ENCODE measurements around the gene SLC9A4. TPM values are rescaled to one million over a fixed set of nuclear protein-coding genes. Genes with fewer than 3 reads are reported as not detected.
A peak's percentile ranks its signal among the peaks of the same experiment; 100 is the strongest.

SLC9A4 gene
- total RNA-seq, 1 donor = not detected

GRCh38 chr2:102509749-102510148 is 36.7 kb downstream of the SLC9A4 start:
- DNase-seq (ENCODE audit: insufficient read length, low spot score, missing footprints) = no peak
- no peak overlapping the region for H3K27ac ChIP-seq (ENCODE audit: low read depth, low read length)

DNA sequence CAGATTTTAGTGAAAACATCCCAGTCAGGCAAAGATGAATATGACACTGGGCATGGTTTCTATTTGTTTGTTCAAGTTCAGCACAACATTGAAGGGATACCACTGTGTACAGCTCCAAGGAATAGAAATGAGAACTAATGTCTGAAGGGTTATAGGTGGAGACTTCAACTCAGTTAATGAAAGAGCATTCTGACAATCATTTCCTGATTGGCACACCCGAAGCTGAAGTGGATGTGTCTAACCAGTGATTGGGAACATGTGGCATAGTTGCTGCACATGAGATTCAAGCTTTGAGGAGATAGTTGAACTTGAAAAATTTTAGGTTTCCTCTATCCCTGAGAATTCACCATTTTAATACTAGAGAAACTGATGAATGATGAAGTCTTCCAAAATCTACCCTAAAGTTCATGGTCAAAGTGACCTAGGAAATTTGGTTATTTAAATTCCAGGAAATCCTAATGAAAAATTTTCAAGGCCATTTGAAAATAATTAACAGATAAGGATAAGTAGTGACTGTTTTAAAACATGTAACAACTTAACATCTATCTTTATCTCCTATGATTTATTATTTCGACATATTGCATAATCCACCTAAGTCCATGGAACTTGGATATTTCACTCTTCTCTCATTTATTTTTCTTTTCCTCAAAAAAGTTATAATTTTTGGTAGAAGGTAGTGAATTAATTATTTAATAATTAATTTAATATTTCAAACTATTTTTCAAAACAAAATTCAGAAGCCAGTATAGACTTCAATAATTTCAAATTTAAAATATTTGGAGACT is 38.0 kb downstream of the SLC9A4 start:
- TF ChIP-seq, protein P1, sequence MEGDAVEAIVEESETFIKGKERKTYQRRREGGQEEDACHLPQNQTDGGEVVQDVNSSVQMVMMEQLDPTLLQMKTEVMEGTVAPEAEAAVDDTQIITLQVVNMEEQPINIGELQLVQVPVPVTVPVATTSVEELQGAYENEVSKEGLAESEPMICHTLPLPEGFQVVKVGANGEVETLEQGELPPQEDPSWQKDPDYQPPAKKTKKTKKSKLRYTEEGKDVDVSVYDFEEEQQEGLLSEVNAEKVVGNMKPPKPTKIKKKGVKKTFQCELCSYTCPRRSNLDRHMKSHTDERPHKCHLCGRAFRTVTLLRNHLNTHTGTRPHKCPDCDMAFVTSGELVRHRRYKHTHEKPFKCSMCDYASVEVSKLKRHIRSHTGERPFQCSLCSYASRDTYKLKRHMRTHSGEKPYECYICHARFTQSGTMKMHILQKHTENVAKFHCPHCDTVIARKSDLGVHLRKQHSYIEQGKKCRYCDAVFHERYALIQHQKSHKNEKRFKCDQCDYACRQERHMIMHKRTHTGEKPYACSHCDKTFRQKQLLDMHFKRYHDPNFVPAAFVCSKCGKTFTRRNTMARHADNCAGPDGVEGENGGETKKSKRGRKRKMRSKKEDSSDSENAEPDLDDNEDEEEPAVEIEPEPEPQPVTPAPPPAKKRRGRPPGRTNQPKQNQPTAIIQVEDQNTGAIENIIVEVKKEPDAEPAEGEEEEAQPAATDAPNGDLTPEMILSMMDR (IDR thresholded peaks at IDR 0.05; ENCODE audit: extremely low read depth, low read depth, low read length) = no peak
- Histone ChIP-seq H4K20me1 (ENCODE audit: insufficient read depth, low read length) (no peaks in the 10 kb centered on the region), H3K4me2 (ENCODE audit: insufficient read depth, low read length) (no peak overlapping the region), H3K79me2 (ENCODE audit: insufficient read depth, low read length) (no peaks in the 10 kb centered on the region), H3K36me3 (ENCODE audit: insufficient read depth, low read length) (no peaks in the 10 kb centered on the region), H3K27ac (ENCODE audit: low read depth, low read length) (no peak overlapping the region), H3K4me3 (ENCODE audit: insufficient read depth, low read length) (no peak overlapping the region), H3K27me3 (ENCODE audit: insufficient read depth, low read length) (no peaks in the 10 kb centered on the region), H3K4me1 (ENCODE audit: insufficient read depth, low read length) (peaks cover 10% of the 10 kb centered on the region), H2AFZ (ENCODE audit: low read length) (no peak overlapping the region), H3K9me3 (ENCODE audit: low read depth, low read length) (no peaks in the 10 kb centered on the region)
- DNase-seq (ENCODE audit: insufficient read length, low spot score, missing footprints) = no peak

More at GRCh38 chr2:102509749-102510148, 36.7 kb downstream of the SLC9A4 start:
- peaks cover 10% of the 10 kb centered on the region for H3K4me1 ChIP-seq (ENCODE audit: insufficient read depth, low read length)
- no peaks in the 10 kb centered on the region for H3K9me3 ChIP-seq (ENCODE audit: low read depth, low read length)
- no peaks in the 10 kb centered on the region for H3K36me3 ChIP-seq (ENCODE audit: insufficient read depth, low read length)
- no peak overlapping the region for H3K4me2 ChIP-seq (ENCODE audit: insufficient read depth, low read length)
- H3K27me3 ChIP-seq (ENCODE audit: insufficient read depth, low read length) = no peaks in the 10 kb centered on the region
- no peak overlapping the region for H2AFZ ChIP-seq (ENCODE audit: low read length)
- no peaks in the 10 kb centered on the region for H4K20me1 ChIP-seq (ENCODE audit: insufficient read depth, low read length)
- no peak overlapping the region for H3K4me3 ChIP-seq (ENCODE audit: insufficient read depth, low read length)
- TF ChIP-seq, protein P1 (IDR thresholded peaks at IDR 0.05; ENCODE audit: extremely low read depth, low read depth, low read length) = no peak
- no peaks in the 10 kb centered on the region for H3K79me2 ChIP-seq (ENCODE audit: insufficient read depth, low read length)

GRCh38 chr2:102512161-102512560 is 39.1 kb downstream of the SLC9A4 start:
- TF ChIP-seq, protein P1 (IDR thresholded peaks at IDR 0.05; ENCODE audit: extremely low read depth, low read depth, low read length) = no peak
- H3K27me3 ChIP-seq (ENCODE audit: insufficient read depth, low read length) = no peaks in the 10 kb centered on the region
- no peak overlapping the region for H2AFZ ChIP-seq (ENCODE audit: low read length)
- H4K20me1 ChIP-seq (ENCODE audit: insufficient read depth, low read length) = no peaks in the 10 kb centered on the region
- H3K27ac ChIP-seq (ENCODE audit: low read depth, low read length) = no peak overlapping the region
- H3K4me1 ChIP-seq (ENCODE audit: insufficient read depth, low read length) = peaks cover 10% of the 10 kb centered on the region
- no peaks in the 10 kb centered on the region for H3K9me3 ChIP-seq (ENCODE audit: low read depth, low read length)
- no peak for DNase-seq (ENCODE audit: insufficient read length, low spot score, missing footprints)
- no peak overlapping the region for H3K4me2 ChIP-seq (ENCODE audit: insufficient read depth, low read length)
- no peaks in the 10 kb centered on the region for H3K79me2 ChIP-seq (ENCODE audit: insufficient read depth, low read length)
- H3K36me3 ChIP-seq (ENCODE audit: insufficient read depth, low read length) = no peaks in the 10 kb centered on the region
- H3K4me3 ChIP-seq (ENCODE audit: insufficient read depth, low read length) = no peak overlapping the region

- no peaks in the 10 kb centered on the region for H3K27me3 ChIP-seq (ENCODE audit: insufficient read depth, low read length)
- no peak overlapping the region for H2AFZ ChIP-seq (ENCODE audit: low read length)
- no peaks in the 10 kb centered on the region for H3K36me3 ChIP-seq (ENCODE audit: insufficient read depth, low read length)
- no peak overlapping the region for H3K4me3 ChIP-seq (ENCODE audit: insufficient read depth, low read length)
- TF ChIP-seq, protein P1 (IDR thresholded peaks at IDR 0.05; ENCODE audit: extremely low read depth, low read depth, low read length) = no peak
- DNase-seq (ENCODE audit: insufficient read length, low spot score, missing footprints) = no peak
- no peak overlapping the region for H3K27ac ChIP-seq (ENCODE audit: low read depth, low read length)
- H3K79me2 ChIP-seq (ENCODE audit: insufficient read depth, low read length) = no peaks in the 10 kb centered on the region
- H3K4me1 ChIP-seq (ENCODE audit: insufficient read depth, low read length) = peaks cover 10% of the 10 kb centered on the region
- H3K9me3 ChIP-seq (ENCODE audit: low read depth, low read length) = no peaks in the 10 kb centered on the region
- no peaks in the 10 kb centered on the region for H4K20me1 ChIP-seq (ENCODE audit: insufficient read depth, low read length)
- peak overlapping the region; percentile 28 for H3K4me2 ChIP-seq (ENCODE audit: insufficient read depth, low read length)
Measured at GRCh38 chr2:102513355-102513939, 40.4 kb downstream of the SLC9A4 start.

All from osteoblast (primary cell).